Right kidney (tissue), 1 donor: ENCODE data around the gene RNF151.
"Not testable (repeated sequence)": the region's sequence is repeated elsewhere in the genome, so short reads cannot be mapped to it uniquely, and the experiment has no call there.

Source experiments
- DNase-seq: peaks from one replicate; pipeline ENCODE4 v3.0.0-alpha.2; 2016

The RNF151 gene

GRCh38 chr16:1938910-1939309, 27.7 kb upstream of the RNF151 start:
- DNase-seq: no peak

- not testable (repeated sequence) for DNase-seq
Measured at GRCh38 chr16:1939833-1940232, 26.8 kb upstream of the RNF151 start.

- DNase-seq: no peak
Measured at GRCh38 chr16:1940273-1941161, 26.1 kb upstream of the RNF151 start.

- no peak for DNase-seq
Measured at GRCh38 chr16:1941162-1942046, 25.3 kb upstream of the RNF151 start.

- DNase-seq: no peak
Measured at GRCh38 chr16:1942047-1942809, 24.4 kb upstream of the RNF151 start.

GRCh38 chr16:1942810-1943726, 23.6 kb upstream of the RNF151 start, which contains the start of gene MSRB1:
Gene MSRB1, minus strand, starts transcription at chr16:1943199. Its CDS starts 43 bp downstream, at chr16:1943156.
- peak; percentile 81 for DNase-seq

- no peak for DNase-seq
Measured at GRCh38 chr16:1944612-1945199, 21.9 kb upstream of the RNF151 start.

GRCh38 chr16:1945559-1946391, 20.9 kb upstream of the RNF151 start:
- DNase-seq: no peak

GRCh38 chr16:1946495-1947368, 19.9 kb upstream of the RNF151 start:
- no peak for DNase-seq

- DNase-seq: no peak
Measured at GRCh38 chr16:1947369-1947670, 19.3 kb upstream of the RNF151 start.

GRCh38 chr16:1949507-1949906, 17.1 kb upstream of the RNF151 start:
- no peak for DNase-seq

- DNase-seq: no peak
Measured at GRCh38 chr16:1950047-1950446, 16.6 kb upstream of the RNF151 start.

- DNase-seq: no peak
Measured at GRCh38 chr16:1950559-1950958, 16.1 kb upstream of the RNF151 start.

GRCh38 chr16:1953734-1954133, 12.9 kb upstream of the RNF151 start:
- DNase-seq: no peak

GRCh38 chr16:1957434-1958142, 9.1 kb upstream of the RNF151 start:
- DNase-seq: not testable (repeated sequence)

GRCh38 chr16:1958143-1958491, 8.5 kb upstream of the RNF151 start:
- DNase-seq: not testable (repeated sequence)

- no peak for DNase-seq
Measured at GRCh38 chr16:1958715-1959268, 7.9 kb upstream of the RNF151 start.
